ENCODE data around the gene PIK3C3. TPM values are rescaled to one million over a fixed set of nuclear protein-coding genes. Genes with fewer than 3 reads are reported as not detected.
A peak's percentile ranks its signal among the peaks of the same experiment; 100 is the strongest.

PIK3C3 gene
- total RNA-seq, 3 donors from 2014 or later: 33.4 to 70.4 (median 45.9) TPM

GRCh38 chr18:41942254-41942653, 12.8 kb upstream of the PIK3C3 start:
- intact Hi-C loops (cut with DNase I; ENCODE audit: low total_unique reads): no loop called here
- H3K4me1 ChIP-seq: no peaks in the 10 kb centered on the region
- H3K9me3 ChIP-seq: no peaks in the 10 kb centered on the region
- H3K4me3 ChIP-seq: no peak overlapping the region
- H3K36me3 ChIP-seq: no peaks in the 10 kb centered on the region
- no peak for TF ChIP-seq POLR2A (IDR thresholded peaks at IDR 0.05)
- TF ChIP-seq, protein P1, sequence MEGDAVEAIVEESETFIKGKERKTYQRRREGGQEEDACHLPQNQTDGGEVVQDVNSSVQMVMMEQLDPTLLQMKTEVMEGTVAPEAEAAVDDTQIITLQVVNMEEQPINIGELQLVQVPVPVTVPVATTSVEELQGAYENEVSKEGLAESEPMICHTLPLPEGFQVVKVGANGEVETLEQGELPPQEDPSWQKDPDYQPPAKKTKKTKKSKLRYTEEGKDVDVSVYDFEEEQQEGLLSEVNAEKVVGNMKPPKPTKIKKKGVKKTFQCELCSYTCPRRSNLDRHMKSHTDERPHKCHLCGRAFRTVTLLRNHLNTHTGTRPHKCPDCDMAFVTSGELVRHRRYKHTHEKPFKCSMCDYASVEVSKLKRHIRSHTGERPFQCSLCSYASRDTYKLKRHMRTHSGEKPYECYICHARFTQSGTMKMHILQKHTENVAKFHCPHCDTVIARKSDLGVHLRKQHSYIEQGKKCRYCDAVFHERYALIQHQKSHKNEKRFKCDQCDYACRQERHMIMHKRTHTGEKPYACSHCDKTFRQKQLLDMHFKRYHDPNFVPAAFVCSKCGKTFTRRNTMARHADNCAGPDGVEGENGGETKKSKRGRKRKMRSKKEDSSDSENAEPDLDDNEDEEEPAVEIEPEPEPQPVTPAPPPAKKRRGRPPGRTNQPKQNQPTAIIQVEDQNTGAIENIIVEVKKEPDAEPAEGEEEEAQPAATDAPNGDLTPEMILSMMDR (IDR thresholded peaks at IDR 0.05): no peak
- TF ChIP-seq POLR2AphosphoS5 (IDR thresholded peaks at IDR 0.05): no peak
- peaks cover 0 to 5% of the 10 kb centered on the region in 2 donors for H3K27me3 ChIP-seq
- H3K27ac ChIP-seq: no peak overlapping the region
- no peak for DNase-seq (ENCODE audit: low spot score in 2 of 2)

DNA sequence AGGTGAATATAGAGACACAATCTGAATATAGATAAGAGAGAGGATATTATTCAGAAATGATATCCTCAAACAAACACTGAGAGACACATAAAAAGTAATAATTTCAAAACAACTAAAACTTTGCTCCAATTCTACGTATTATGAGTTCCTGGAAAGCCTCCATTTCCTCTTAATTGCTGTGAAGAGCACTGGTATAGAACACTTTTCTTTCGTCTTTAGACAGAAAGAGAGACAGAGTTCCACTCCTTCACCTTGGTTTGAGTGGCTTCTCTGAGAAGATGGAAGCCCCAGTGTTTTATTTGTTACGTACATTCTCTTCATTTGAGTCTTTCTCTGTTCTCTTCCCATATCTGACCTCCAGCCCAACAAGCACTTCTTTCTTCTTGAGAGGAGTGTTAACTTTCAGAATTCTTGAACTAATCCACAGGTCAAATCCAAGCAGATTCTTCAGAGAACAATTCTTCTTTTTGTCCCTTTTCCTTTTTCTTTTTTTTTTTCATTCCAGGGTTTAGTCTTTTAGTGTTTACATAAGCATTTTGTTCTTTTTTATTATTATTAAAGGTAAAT, 6.4 kb upstream of the PIK3C3 start:
- TF ChIP-seq POLR2AphosphoS5 (IDR thresholded peaks at IDR 0.05): no peak
- no peak for TF ChIP-seq POLR2A (IDR thresholded peaks at IDR 0.05)
- TF ChIP-seq, protein P1 (IDR thresholded peaks at IDR 0.05): no peak
- no peak for DNase-seq (ENCODE audit: low spot score in 2 of 2)
- H3K9me3 ChIP-seq: no peaks in the 10 kb centered on the region
- H3K27ac ChIP-seq: no peak overlapping the region
- no peak overlapping the region for H3K4me3 ChIP-seq
- intact Hi-C loops (cut with DNase I; ENCODE audit: low total_unique reads): no loop called here
- no peaks in the 10 kb centered on the region for H3K4me1 ChIP-seq
- no peaks in the 10 kb centered on the region for H3K36me3 ChIP-seq
- H3K27me3 ChIP-seq: peaks cover 0 to 5% of the 10 kb centered on the region in 2 donors

DNA sequence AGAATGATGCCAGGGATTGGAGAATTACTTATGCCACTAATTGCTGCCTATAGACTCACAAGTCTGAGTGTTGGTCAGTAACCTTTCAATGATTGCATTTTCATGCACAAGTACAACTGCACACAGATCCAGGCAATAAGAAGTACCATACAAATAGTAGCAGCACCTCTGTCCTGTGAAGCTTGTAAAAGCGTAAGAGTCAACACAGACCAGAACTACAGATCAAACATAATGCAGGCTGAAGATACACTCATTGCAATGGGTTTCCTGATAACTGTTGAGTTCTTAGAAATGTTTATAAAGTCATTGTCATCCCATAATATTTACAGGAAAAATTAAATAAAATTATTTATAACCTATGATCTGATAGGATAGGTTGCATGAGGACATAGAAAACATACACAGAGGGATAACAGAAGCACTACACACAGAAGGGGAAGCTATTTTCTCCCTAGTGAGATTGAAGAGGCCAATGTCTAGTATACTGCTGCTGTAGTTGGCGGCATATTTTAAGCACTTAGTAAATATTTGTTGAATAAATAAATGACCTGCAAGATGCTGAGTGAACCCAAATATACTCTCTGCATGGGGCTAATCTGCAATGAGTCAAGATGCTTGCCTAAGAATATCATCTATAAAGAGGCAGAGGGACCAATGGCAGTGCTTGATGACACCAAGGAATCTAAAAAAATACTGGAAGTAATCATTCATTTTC, 5.7 kb upstream of the PIK3C3 start:
- peaks cover 0 to 5% of the 10 kb centered on the region in 2 donors for H3K27me3 ChIP-seq
- no peaks in the 10 kb centered on the region for H3K9me3 ChIP-seq
- no peaks in the 10 kb centered on the region for H3K4me1 ChIP-seq
- TF ChIP-seq POLR2AphosphoS5 (IDR thresholded peaks at IDR 0.05) (no peak), POLR2A (IDR thresholded peaks at IDR 0.05) (no peak)
- TF ChIP-seq, protein P1 (IDR thresholded peaks at IDR 0.05): no peak
- intact Hi-C loops (cut with DNase I; ENCODE audit: low total_unique reads): no loop called here
- no peak overlapping the region for H3K4me3 ChIP-seq
- no peaks in the 10 kb centered on the region for H3K36me3 ChIP-seq
- DNase-seq (ENCODE audit: low spot score in 2 of 2): no peak
- H3K27ac ChIP-seq: no peak overlapping the region

GRCh38 chr18:41955688-41956087, 654 bp downstream of the PIK3C3 start:
- H3K27ac ChIP-seq: peak overlapping the region; percentile 87
- TF ChIP-seq POLR2A (IDR thresholded peaks at IDR 0.05): no peak
- TF ChIP-seq POLR2AphosphoS5 (IDR thresholded peaks at IDR 0.05): no peak
- TF ChIP-seq, protein P1 (IDR thresholded peaks at IDR 0.05): no peak
- intact Hi-C loops (cut with DNase I; ENCODE audit: low total_unique reads): no loop called here
- no peaks in the 10 kb centered on the region for H3K9me3 ChIP-seq
- H3K4me3 ChIP-seq: peak overlapping the region; percentile 88 to 89 (median 88)
- peaks cover 0 to 9% of the 10 kb centered on the region in 2 donors for H3K4me1 ChIP-seq
- no peaks in the 10 kb centered on the region for H3K27me3 ChIP-seq
- no peaks in the 10 kb centered on the region for H3K36me3 ChIP-seq
- DNase-seq (ENCODE audit: low spot score in 2 of 2): no peak

DNA sequence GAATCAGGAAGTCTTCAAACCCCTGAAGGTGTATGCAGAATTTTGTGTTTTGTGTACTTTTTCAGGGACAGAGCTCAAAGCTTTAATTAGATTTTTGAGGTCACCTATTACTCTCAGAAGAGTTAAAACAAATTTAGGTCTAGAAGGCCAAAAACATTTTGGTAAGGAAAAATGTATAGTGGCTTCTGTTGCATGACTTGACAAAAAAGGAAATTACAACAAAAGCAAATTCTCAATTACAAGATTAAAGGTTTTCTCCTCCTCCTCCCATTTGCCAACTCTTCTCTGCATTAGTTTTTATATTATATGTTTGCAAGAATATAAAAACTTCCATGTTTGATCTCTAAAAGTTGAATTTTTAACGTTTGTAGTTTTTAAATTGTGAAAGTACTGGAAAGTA, 4.0 kb downstream of the PIK3C3 start:
- TF ChIP-seq POLR2A (IDR thresholded peaks at IDR 0.05): no peak
- TF ChIP-seq, protein P1 (IDR thresholded peaks at IDR 0.05): no peak
- TF ChIP-seq POLR2AphosphoS5 (IDR thresholded peaks at IDR 0.05): no peak
- H3K4me1 ChIP-seq: peaks cover 0 to 9% of the 10 kb centered on the region in 2 donors
- intact Hi-C loops (cut with DNase I; ENCODE audit: low total_unique reads): no loop called here
- no peaks in the 10 kb centered on the region for H3K9me3 ChIP-seq
- H3K27me3 ChIP-seq: no peaks in the 10 kb centered on the region
- H3K36me3 ChIP-seq: no peaks in the 10 kb centered on the region
- DNase-seq (ENCODE audit: low spot score in 2 of 2): no peak
- H3K4me3 ChIP-seq: no peak overlapping the region
- no peak overlapping the region for H3K27ac ChIP-seq

All from breast epithelium (tissue), 4 donors.